Rectal smooth muscle tissue (tissue), 1 donor: ENCODE measurements around the gene DRG2.

Source experiments
- H3K27ac ChIP-seq: one replicate; pipeline ENCODE4 v1.7.0; 2013; ENCODE audit warnings: low read depth, low read length, inconsistent platforms
- H3K27me3 ChIP-seq: one replicate; pipeline ENCODE4 v1.7.0; 2013; ENCODE audit warnings: low read length; ENCODE audit not compliant: control insufficient read depth, insufficient read depth
- H3K36me3 ChIP-seq: one replicate; pipeline ENCODE4 v1.7.0; 2013; ENCODE audit warnings: low read length; ENCODE audit not compliant: control insufficient read depth, insufficient read depth
- H3K4me1 ChIP-seq: one replicate; pipeline ENCODE4 v1.7.0; 2013; ENCODE audit warnings: low read length; ENCODE audit not compliant: control insufficient read depth, insufficient read depth
- H3K4me3 ChIP-seq: one replicate; pipeline ENCODE4 v1.7.0; 2013; ENCODE audit warnings: low read length
- H3K9ac ChIP-seq: one replicate; pipeline ENCODE4 v1.7.0; 2013; ENCODE audit warnings: low read length

DRG2 gene

GRCh38 chr17:18121144-18121910, 33.6 kb downstream of the DRG2 start:
- H3K4me3 ChIP-seq, result no peak overlapping the region
- H3K9ac ChIP-seq, result no peak overlapping the region
- no peaks in the 10 kb centered on the region for H3K27me3 ChIP-seq
- no peak overlapping the region for H3K27ac ChIP-seq
- no peaks in the 10 kb centered on the region for H3K36me3 ChIP-seq
- H3K4me1 ChIP-seq, result no peaks in the 10 kb centered on the region

DNA sequence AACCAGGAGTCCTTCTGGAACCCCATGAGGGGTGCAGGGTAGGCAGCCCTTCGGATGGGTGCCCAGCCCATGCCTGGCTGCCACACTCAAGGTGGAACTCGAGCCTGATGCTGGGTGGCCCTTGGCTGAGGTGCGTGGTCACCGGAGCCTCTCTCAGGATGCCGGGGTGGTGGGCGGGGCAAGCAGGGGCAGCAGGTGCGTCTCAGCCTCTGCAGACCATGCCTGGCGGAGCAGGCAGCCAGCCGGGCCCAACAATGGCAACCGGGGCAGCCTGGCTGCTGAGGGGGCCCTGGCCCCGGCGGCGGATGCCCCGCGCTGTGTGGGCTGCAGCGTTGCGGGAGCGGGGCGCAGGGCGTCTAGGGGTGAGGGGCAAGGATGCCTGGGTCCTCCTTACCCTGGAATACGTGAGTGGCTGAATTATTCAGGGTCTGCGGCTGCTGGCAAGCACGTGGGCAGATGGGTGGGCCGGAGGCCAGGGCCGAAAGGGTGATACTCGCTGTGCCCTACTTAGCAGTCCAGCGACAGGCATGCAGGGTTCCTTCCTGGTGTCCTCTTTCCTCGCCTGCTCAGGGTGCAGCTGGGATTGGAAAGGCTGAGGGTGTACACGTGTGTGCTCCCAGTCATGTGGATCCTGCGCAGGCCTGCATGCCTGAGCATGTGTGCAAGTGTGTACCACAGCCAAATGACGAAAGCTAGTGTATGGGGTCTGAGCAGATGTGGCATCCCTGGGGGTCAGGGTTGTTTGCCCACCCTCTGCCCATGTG, 35.4 kb downstream of the DRG2 start:
- Histone ChIP-seq H3K4me3 (no peak overlapping the region), H3K27me3 (no peaks in the 10 kb centered on the region), H3K36me3 (no peaks in the 10 kb centered on the region), H3K4me1 (no peaks in the 10 kb centered on the region), H3K9ac (no peak overlapping the region), H3K27ac (no peak overlapping the region)

DNA sequence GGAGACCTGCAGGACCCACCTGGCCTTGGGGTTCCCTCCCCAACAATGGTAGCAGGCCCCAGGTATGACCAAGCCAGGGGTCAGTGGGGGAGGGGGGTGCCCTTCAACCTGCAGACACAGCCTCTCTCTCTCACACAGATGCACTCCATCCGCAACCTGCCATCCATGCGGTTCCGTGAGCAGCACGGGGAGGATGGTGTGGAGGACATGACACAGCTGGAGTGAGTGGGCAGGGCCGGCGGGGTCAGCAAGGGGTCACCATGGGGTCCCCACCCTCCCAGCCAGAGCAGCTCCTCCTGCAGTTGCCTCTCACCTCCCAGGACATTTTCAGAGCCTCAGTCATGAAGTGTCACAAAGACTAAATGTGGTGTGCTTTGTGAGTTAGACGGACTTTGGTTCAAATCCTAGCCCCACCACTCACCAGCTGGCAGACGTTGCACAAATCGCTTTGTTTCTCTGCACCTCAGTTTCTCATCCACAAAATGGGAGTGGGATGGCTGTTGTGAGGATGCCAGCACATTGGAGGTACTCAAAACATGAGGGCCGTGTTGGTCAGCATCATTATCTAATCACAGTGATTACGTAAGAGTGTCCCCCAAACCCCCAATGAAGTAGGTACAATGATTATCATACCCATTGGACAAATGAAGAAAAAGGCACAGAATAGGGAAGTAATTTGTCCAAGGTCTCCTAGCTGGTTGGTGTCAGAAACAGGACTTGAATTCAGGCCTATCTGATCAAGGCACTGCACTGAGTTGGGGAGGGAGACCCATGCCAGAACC, 36.8 kb downstream of the DRG2 start:
- no peaks in the 10 kb centered on the region for H3K27me3 ChIP-seq
- no peak overlapping the region for H3K4me3 ChIP-seq
- no peaks in the 10 kb centered on the region for H3K4me1 ChIP-seq
- H3K36me3 ChIP-seq, result no peaks in the 10 kb centered on the region
- H3K27ac ChIP-seq, result no peak overlapping the region
- H3K9ac ChIP-seq, result no peak overlapping the region

DNA sequence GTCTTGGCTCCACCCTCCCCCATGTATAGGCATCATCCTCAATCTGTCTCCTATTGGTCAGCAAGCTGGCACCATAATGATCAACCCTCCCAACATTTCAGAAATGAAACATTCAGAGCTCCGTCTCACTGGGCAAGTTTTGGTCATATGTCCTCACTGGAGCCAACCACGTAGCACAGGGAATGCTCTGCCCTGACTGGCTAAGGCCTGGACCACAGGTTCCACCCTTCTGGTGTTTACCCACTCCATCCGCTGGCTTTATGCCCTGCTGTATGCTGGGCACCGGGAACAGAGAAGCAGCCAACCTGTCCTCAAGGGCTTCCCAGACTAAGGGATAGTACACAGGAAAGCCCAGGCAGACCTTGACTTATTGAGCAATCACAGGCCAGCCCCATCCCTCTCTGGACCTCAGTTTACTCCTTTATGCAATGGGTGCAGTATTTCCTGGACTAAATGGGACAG, 41.3 kb downstream of the DRG2 start:
- Histone ChIP-seq H3K9ac (no peak overlapping the region), H3K36me3 (no peaks in the 10 kb centered on the region), H3K4me3 (no peak overlapping the region), H3K27me3 (no peaks in the 10 kb centered on the region), H3K27ac (no peak overlapping the region), H3K4me1 (no peaks in the 10 kb centered on the region)

DNA sequence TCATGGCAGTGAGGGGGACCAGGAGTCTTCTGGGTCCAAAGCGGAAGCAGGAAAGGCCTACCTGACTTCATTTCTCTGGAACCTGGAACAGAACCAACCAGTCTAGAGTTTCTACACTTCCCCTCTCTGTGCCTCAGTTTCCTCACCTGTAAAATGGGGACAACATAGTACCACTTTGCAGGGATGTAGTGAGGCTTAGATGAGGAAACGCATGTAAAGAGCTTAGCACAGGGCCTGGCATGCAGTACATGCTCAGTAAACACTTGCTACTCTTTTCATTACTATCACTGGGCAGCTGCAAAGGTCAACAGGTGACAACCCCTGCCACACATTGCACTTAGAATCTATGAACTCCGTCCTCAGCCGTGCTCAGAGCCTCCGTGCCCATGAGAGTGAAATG, 45.0 kb downstream of the DRG2 start:
- H3K4me3 ChIP-seq, result no peak overlapping the region
- no peak overlapping the region for H3K9ac ChIP-seq

DNA sequence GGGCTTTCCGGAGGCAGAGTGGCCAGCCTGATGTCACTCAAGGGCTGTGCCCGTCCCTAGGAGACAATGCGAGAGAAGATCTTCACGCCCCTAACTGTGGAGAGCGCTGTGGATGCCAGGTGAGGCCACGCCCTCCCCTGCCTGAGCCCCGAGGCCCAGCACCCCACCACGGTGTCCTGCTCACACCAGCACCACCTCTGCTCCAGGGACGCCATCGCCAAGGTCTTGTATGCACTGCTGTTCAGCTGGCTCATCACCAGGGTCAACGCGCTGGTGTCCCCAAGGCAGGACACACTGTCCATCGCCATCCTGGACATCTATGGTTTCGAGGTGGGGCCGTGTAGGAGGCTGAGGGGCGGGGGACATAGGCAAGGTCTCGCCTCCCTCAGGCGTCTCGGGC, 48.6 kb downstream of the DRG2 start:
- peaks cover 6% of the 10 kb centered on the region for H3K27me3 ChIP-seq
- H3K27ac ChIP-seq, result no peak overlapping the region
- no peak overlapping the region for H3K4me3 ChIP-seq
- no peaks in the 10 kb centered on the region for H3K4me1 ChIP-seq
- H3K9ac ChIP-seq, result no peak overlapping the region
- H3K36me3 ChIP-seq, result no peaks in the 10 kb centered on the region

More for the DNA sequence above, 45.0 kb downstream of the DRG2 start:
- Histone ChIP-seq H3K4me1 (no peaks in the 10 kb centered on the region), H3K36me3 (no peaks in the 10 kb centered on the region), H3K27me3 (no peaks in the 10 kb centered on the region), H3K27ac (no peak overlapping the region)

- Histone ChIP-seq H3K4me3 (no peak overlapping the region), H3K4me1 (no peaks in the 10 kb centered on the region), H3K27me3 (peaks cover 6% of the 10 kb centered on the region), H3K36me3 (no peaks in the 10 kb centered on the region), H3K27ac (no peak overlapping the region), H3K9ac (no peak overlapping the region)
Measured at GRCh38 chr17:18138065-18138749, 50.5 kb downstream of the DRG2 start.

GRCh38 chr17:18139092-18139491, 51.3 kb downstream of the DRG2 start:
- Histone ChIP-seq H3K36me3 (no peaks in the 10 kb centered on the region), H3K27me3 (peaks cover 6% of the 10 kb centered on the region), H3K9ac (no peak overlapping the region), H3K27ac (no peak overlapping the region), H3K4me3 (no peak overlapping the region), H3K4me1 (no peaks in the 10 kb centered on the region)

- Histone ChIP-seq H3K27ac (no peak overlapping the region), H3K4me3 (no peak overlapping the region), H3K9ac (no peak overlapping the region), H3K36me3 (no peaks in the 10 kb centered on the region), H3K4me1 (no peaks in the 10 kb centered on the region), H3K27me3 (peaks cover 6% of the 10 kb centered on the region)
Measured at GRCh38 chr17:18139498-18139897, 51.8 kb downstream of the DRG2 start.

GRCh38 chr17:18139949-18140348, 52.2 kb downstream of the DRG2 start:
- no peaks in the 10 kb centered on the region for H3K36me3 ChIP-seq
- no peak overlapping the region for H3K9ac ChIP-seq
- no peak overlapping the region for H3K27ac ChIP-seq
- peaks cover 6% of the 10 kb centered on the region for H3K27me3 ChIP-seq
- no peak overlapping the region for H3K4me3 ChIP-seq
- no peaks in the 10 kb centered on the region for H3K4me1 ChIP-seq

DNA sequence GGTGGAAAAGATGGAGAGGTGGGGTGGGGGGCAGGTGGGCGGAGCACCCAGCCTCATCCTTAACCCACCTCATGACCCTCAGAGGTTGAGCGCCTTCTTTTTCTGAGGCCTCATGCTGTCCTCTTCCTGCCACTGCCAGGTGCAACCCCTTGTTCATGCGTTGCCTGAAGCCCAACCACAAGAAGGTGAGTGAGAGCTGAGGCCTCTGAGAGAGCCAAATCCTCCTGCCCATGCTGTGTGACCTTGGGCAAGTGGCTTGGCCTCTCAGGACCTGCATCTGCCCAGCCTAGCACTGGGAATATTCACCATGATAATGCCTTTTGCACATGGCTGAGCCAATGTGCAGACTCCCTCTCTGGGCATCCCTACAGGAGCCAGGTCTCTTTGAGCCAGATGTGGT, 52.9 kb downstream of the DRG2 start:
- Histone ChIP-seq H3K36me3 (no peaks in the 10 kb centered on the region), H3K9ac (no peak overlapping the region), H3K4me1 (no peaks in the 10 kb centered on the region), H3K27ac (no peak overlapping the region), H3K4me3 (no peak overlapping the region), H3K27me3 (peaks cover 6% of the 10 kb centered on the region)
